Fibroblast of mammary gland (primary cell): ENCODE measurements around the gene RNF10.
"Not testable (repeated sequence)": the region's sequence is repeated elsewhere in the genome, so short reads cannot be mapped to it uniquely, and the experiment has no call there.

Source experiments
- DNase-seq: peaks from one replicate; pipeline ENCODE4 v3.0.0-alpha.2; 2010; ENCODE audit warnings: low read depth
- H3K4me3 ChIP-seq: 2 replicates; pipeline ENCODE4 v1.5.1; 2011; ENCODE audit warnings: low read depth, mild to moderate bottlenecking, low read length, moderate library complexity; ENCODE audit not compliant: control insufficient read depth
- TF ChIP-seq, protein P1 (sequence below): conservative IDR thresholded peaks from 2 replicates; pipeline ENCODE4 v1.5.1; 2011; ENCODE audit warnings: low read depth, low read length, inconsistent platforms; ENCODE audit not compliant: control insufficient read depth, insufficient read depth

Gene RNF10

DNA sequence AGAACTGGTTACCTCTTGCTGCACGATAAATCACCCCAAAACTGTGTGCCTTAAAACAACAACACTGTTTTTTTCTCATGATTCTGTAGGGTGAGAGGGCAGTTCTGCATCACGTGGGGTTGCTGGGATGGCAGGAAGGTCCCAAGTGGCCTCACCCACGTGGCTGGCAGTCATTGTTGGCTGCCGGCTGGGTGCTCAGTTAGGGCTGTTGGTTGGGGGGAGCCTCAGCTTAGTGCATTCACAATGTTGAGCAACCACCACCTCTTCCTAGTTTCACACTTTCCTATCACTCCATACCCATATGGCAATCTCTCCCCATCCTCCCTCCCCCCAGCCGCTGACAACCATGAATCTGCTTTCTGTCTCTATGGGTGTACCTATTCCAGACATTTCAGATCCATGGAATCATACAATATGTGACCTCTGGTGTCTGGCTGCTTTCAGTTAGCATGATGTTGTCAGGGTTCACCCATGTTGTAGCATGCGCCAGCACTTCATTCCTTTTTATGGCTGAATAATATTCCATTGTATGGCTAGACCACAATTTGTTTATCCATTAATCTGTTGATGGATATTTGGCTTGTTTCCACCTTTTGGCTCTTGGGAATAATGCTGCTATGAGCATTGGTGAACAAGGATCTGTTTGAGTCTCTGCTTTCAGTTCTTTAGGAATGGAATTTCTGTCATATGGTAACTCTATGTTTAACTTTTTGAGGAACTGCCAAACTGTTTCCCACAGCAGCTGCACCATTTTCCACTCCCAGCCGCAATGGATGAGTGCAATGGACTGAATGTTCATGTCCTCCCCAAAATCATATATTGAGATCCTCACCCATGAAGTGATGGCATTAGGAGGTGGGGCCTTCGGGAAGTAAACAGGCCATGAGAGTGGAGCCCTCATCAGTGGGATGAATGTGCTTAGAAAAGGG, 58.2 kb downstream of the RNF10 start:
- TF ChIP-seq, protein P1, sequence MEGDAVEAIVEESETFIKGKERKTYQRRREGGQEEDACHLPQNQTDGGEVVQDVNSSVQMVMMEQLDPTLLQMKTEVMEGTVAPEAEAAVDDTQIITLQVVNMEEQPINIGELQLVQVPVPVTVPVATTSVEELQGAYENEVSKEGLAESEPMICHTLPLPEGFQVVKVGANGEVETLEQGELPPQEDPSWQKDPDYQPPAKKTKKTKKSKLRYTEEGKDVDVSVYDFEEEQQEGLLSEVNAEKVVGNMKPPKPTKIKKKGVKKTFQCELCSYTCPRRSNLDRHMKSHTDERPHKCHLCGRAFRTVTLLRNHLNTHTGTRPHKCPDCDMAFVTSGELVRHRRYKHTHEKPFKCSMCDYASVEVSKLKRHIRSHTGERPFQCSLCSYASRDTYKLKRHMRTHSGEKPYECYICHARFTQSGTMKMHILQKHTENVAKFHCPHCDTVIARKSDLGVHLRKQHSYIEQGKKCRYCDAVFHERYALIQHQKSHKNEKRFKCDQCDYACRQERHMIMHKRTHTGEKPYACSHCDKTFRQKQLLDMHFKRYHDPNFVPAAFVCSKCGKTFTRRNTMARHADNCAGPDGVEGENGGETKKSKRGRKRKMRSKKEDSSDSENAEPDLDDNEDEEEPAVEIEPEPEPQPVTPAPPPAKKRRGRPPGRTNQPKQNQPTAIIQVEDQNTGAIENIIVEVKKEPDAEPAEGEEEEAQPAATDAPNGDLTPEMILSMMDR = no peak
- DNase-seq = no peak

DNA sequence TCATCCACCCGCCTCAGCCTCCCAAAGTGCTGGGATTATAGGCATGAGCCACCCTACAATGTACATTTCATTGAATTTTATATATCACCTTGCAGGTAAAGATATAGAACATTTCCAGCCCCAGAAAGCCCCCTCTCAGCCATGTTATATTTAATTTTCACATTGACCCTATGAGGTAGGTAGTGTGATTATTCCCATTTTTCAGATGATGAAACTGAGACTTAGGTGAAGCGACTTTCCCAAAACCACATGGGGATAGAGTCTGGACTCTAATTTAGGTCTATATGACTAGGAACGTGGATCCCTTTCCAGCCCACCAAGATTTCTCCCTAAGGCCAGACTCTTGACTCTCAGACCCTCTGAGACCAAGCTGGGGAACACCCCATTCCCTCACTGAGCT, 62.7 kb downstream of the RNF10 start:
- TF ChIP-seq, protein P1 = no peak
- no peak overlapping the region for H3K4me3 ChIP-seq

More for the DNA sequence above, 58.2 kb downstream of the RNF10 start:
- no peak overlapping the region for H3K4me3 ChIP-seq

DNA sequence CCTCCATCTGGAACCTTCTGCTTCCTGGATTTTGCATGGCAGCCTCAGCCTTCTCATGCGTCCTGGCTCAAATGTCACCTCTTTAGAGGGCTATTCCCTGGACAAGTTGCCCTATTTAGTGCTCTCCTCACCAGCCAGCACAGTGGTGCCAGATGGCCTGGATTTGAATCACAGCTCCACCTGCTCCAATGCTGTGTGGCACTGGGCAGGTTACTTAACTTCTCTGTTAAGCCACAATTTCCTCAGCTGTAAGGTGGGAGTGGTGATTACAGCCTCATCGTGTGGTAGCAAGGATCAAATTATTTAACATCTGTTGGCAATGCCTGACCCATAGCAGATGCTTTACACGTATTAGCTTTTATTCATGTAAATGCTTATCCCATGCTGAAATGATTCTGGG, 63.7 kb downstream of the RNF10 start:
- no peak for DNase-seq
- no peak overlapping the region for H3K4me3 ChIP-seq
- TF ChIP-seq, protein P1 = no peak

More for the DNA sequence above, 62.7 kb downstream of the RNF10 start:
- no peak for DNase-seq

DNA sequence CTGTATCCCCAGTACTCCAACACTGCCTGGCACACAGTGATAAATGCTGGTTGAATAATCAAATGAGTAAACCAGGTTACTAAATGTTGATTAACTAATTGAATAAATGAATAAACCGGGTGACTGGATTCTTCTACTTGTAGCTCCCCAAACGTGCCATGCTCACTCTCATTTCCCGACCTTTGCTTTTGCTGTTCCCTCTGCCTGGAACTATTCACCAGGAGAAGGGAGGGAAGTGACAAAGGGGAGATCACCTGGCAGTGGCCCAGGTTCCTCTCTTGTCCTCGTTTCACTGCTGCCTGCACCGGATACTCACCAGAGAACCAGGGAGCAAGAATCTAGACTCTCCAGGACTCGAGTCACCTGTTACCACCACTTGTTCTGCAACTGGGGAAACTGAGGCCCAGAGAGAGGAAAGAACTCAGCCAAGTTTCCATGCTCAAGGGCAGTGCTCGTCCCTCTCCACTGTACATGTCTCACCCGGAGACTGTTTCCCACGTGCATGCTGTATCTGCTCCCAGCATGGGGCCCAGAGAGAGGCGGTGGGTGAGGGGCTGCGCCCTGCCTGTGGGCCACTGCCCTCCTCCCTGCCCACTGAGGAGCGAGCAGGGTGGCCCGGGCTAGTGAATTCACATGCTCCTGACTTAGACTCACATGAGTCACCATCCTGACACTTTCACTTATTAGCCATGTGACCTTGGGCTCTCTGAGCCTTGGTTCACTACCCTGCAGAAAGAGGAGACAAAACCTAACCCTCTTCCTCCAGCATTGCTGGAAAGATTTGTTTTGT, 64.7 kb downstream of the RNF10 start:
- H3K4me3 ChIP-seq = no peak overlapping the region
- peak; percentile 49 for DNase-seq
- TF ChIP-seq, protein P1 = no peak

DNA sequence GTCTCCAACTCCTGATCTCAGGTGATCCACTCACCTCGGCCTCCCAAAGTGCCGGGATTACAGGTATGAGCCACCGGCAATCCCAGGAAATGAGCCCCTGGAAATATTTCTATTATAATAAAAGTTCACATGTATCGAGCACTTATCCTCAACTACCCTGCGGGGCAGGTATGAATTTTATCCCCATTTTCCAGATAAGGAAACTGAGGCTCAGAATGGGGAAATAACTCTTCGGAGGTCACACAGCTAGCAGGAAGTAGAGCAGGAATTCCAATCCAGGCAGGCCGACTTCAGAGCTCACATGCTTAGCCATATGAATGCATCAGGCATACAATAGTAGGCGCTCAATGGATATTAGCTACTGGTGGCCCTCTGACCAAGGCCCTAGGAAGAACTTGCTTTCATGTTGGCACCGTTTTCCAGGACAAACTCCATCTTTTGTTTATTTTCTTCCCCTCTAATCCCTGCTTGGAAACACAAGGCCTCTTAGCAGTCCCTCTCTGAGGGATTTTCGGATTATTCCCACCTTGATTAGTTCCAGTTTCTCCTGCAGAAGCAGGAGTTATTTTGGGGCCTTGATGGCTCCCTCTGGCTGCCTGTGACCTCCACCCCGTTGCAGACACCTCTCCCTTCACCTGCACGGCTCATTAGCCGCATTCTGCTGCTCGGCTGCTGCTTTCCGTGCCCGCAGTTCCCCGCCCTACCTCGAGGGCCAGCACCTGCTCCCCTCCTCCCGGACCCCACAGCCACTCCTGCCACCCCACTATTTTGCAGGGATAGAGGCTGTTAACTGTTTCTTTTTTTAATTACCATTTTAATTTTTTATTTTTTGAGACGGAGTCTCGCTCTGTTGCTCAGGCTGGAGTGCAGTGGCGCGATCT, 65.8 kb downstream of the RNF10 start:
- H3K4me3 ChIP-seq = no peak overlapping the region
- TF ChIP-seq, protein P1 = no peak
- no peak for DNase-seq

DNA sequence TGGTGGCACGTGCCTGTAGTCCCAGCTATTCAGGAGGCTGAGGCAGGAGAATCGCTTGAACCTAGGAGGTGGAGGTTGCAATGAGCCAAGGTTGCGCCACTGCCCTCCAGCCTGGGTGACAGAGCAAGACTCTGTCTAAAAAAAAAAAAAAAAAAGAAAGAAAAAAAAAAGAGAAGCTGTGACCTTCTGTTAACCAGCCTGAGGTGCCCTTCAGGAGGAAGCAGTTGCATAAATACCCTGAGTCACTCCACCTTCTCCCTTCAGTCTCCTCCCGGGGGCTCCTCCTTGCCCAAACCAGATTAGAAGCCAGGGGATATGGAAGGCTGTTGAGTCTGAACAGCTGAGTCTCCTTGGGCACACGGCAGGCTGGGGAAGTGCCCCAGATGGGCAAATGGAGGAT, 68.3 kb downstream of the RNF10 start:
- DNase-seq, H3K4me3 ChIP-seq: not testable (repeated sequence)
